GM19238 (cell line): ENCODE measurements around the gene OCA2.

Experiments used
- DNase-seq: peaks from one replicate; pipeline ENCODE4 v3.0.0; 2011; ENCODE audit warnings: low spot score; ENCODE audit not compliant: insufficient read length

Gene OCA2

GRCh38 chr15:28105224-28105791 lies 6.2 kb upstream of the OCA2 start:
- DNase-seq, result no peak

- no peak for DNase-seq
These were observed 5.2 kb upstream of the OCA2 start for GRCh38 chr15:28104326-28104725.

GRCh38 chr15:28103831-28104230 lies 4.7 kb upstream of the OCA2 start:
- no peak for DNase-seq

- DNase-seq, result no peak
These were observed 2.9 kb upstream of the OCA2 start for GRCh38 chr15:28101983-28102441.

GRCh38 chr15:28101201-28101600 lies 2.1 kb upstream of the OCA2 start:
- DNase-seq, result no peak

GRCh38 chr15:28100516-28101195 lies 1.5 kb upstream of the OCA2 start:
- DNase-seq, result no peak

GRCh38 chr15:28099555-28100140 lies 533 bp upstream of the OCA2 start:
- DNase-seq, result no peak

GRCh38 chr15:28098360-28098765 lies 752 bp downstream of the OCA2 start:
- no peak for DNase-seq

GRCh38 chr15:28097656-28098359 lies 1.3 kb downstream of the OCA2 start:
- no peak for DNase-seq

GRCh38 chr15:28096670-28097431 lies 2.3 kb downstream of the OCA2 start:
- DNase-seq, result no peak

GRCh38 chr15:28096411-28096669 lies 2.8 kb downstream of the OCA2 start:
- no peak for DNase-seq

- DNase-seq, result no peak
These were observed 4.2 kb downstream of the OCA2 start for GRCh38 chr15:28094732-28095521.

GRCh38 chr15:28093752-28094535 lies 5.2 kb downstream of the OCA2 start:
- no peak for DNase-seq

GRCh38 chr15:28091313-28091712 lies 7.8 kb downstream of the OCA2 start:
- no peak for DNase-seq

GRCh38 chr15:28086175-28086703 lies 12.9 kb downstream of the OCA2 start:
- DNase-seq, result no peak

GRCh38 chr15:28085489-28086174 lies 13.5 kb downstream of the OCA2 start:
- DNase-seq, result no peak

GRCh38 chr15:28084547-28084946 lies 14.6 kb downstream of the OCA2 start:
- no peak for DNase-seq

GRCh38 chr15:28082891-28083684 lies 16.0 kb downstream of the OCA2 start:
- DNase-seq, result no peak

GRCh38 chr15:28081594-28081993 lies 17.5 kb downstream of the OCA2 start:
- DNase-seq, result no peak
